Breast epithelium (tissue), 3 donors: ENCODE results near the gene TRIM26.

Experiments
- CTCF ChIP-seq, 3 donors: fragments of 450-650 bp; IDR thresholded peaks; one replicate each; pipeline ENCODE4 v1.5.1; 2016 to 2017; ENCODE audit warnings: antibody characterized with exemption in 3 of 3, mild to moderate bottlenecking in 3 of 3, moderate library complexity in 3 of 3
- POLR2A ChIP-seq: fragments of 450-650 bp; IDR thresholded peaks from one replicate; pipeline ENCODE4 v1.6.1; 2016; ENCODE audit warnings: antibody characterized with exemption, mild to moderate bottlenecking, moderate library complexity
- POLR2AphosphoS5 ChIP-seq, 3 donors: sonication (generic); formaldehyde crosslinking; IDR thresholded peaks; one replicate each; pipeline ENCODE4 v1.6.1; 2017; ENCODE audit warnings: antibody characterized with exemption in 3 of 3

DNA sequence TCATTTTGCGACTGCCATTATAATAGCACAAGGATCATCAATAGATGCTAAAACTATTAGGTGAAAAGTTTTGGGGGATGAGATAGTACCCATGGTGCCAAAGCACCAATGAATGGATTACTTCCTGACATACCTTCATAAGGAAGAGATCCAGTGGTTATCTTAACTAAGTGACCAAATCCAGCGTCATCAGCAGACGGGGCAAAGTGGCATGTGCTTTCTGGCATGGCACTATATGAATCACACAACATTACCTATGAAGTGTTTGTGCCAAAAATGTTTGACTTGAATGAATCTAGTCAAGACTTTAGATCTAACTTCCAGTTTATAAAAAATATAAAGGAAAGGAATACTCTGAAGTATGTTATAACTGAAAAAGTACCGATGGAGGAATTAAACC is 10.8 kb downstream of the TRIM26 start:
- TF ChIP-seq POLR2A (no peak), CTCF (IDR thresholded peaks at IDR 0.05) (no peak), POLR2AphosphoS5 (IDR thresholded peaks at IDR 0.05) (no peak)
